Cardiac muscle cell (in vitro differentiated cells and primary cell): ENCODE data around the gene HDAC4. TPM values are rescaled to one million over a fixed set of nuclear protein-coding genes. Genes with fewer than 3 reads are reported as not detected.

Source experiments
- DNase-seq, 2 donors: peaks; one replicate each; pipeline versions ENCODE4 v3.0.0 to v3.0.0-alpha.2; 2010 to 2017; ENCODE audit warnings: low read depth in 1 of 2, low spot score in 1 of 2
- H3K27ac ChIP-seq: fragments of 200-600 bp; sonication (generic); 2 replicates; pipeline ENCODE4 v1.5.1; 2016
- H3K27me3 ChIP-seq: fragments of 200-600 bp; sonication (generic); 2 replicates; pipeline ENCODE4 v1.6.0; 2016; ENCODE audit warnings: control low read depth
- H3K36me3 ChIP-seq: fragments of 200-600 bp; sonication (generic); 2 replicates; pipeline ENCODE4 v1.5.1; 2016; ENCODE audit warnings: control low read depth
- H3K4me1 ChIP-seq: fragments of 200-600 bp; sonication (generic); 2 replicates; pipeline ENCODE4 v1.8.1; 2017; ENCODE audit warnings: low read depth, mild to moderate bottlenecking, mixed run types
- H3K4me3 ChIP-seq: fragments of 200-600 bp; sonication (generic); 2 replicates; pipeline ENCODE4 v1.5.1; 2016; ENCODE audit warnings: mild to moderate bottlenecking
- H3K9me3 ChIP-seq: fragments of 200-600 bp; sonication (generic); 2 replicates; pipeline ENCODE4 v1.5.1; 2017; ENCODE audit warnings: low read depth, mild to moderate bottlenecking, control low read depth
- polyA plus RNA-seq: library from polyadenylated mRNA; unstranded; fragments of >200 nt; fragmentation: Nextera tagmentation; extraction: Ambion mirVana; gene quantifications from 2 replicates; pipeline ENCODE4 v1.2.1, GENCODE V29; 2016
- total RNA-seq: library from RNA; depleted of rRNA; stranded (reverse); fragments of >200 nt; gene quantifications from 2 replicates; pipeline ENCODE4 v1.2.3, GENCODE V29; 2016
- TF ChIP-seq, protein P1 (sequence below): IDR thresholded peaks from 2 replicates; pipeline ENCODE4 v1.5.1; 2012; ENCODE audit warnings: low read depth, mild to moderate bottlenecking, low read length

The HDAC4 gene
- total and polyA plus RNA-seq, 2 experiments from 2014 or later, result 7.0 to 41.6 TPM

DNA sequence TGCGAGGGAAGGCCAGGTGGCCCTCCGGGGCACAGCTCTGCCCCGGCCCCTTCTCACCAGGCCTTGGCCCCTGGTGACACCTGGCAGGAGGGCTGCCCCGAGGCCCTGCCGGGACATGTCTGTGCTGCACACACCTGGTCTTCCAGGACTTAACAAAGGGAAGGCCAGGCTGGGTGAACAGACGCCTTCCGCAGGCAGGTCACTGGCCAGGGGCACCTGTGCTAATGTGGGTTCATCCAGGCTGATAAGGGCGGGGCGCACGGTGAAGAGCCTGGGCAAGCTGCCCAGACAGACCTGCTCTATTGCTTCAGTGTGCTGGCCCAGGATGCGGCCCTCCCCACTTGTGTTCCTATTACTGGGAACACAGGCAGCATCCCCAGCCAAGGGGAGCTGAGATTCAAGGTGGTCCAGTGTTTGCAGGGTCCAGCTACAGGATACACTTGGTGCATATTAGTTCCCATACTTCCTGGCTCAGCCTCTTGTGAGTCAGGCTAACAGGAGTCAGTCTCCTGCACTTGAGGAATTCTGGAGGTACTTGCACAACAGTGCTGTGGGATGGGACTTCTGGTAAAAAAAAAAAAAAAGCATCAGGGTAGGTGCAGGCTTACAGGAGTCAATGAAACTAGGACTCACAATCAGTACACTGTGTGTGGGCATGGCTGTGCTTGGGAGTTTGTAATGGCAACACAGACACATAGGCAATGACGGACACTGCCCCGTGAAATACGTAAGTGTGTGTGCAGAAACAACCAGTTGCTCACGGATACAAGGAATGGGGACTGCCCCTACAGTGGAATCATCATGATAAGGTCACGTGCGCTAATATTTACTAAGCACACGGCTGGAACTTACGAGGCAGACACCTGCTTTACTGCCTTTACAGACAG lies 291.5 kb downstream of the HDAC4 start:
- no peak overlapping the region for H3K4me3 ChIP-seq
- no peaks in the 10 kb centered on the region for H3K36me3 ChIP-seq
- DNase-seq, result no peak
- no peaks in the 10 kb centered on the region for H3K4me1 ChIP-seq
- no peaks in the 10 kb centered on the region for H3K27me3 ChIP-seq
- TF ChIP-seq, protein P1, sequence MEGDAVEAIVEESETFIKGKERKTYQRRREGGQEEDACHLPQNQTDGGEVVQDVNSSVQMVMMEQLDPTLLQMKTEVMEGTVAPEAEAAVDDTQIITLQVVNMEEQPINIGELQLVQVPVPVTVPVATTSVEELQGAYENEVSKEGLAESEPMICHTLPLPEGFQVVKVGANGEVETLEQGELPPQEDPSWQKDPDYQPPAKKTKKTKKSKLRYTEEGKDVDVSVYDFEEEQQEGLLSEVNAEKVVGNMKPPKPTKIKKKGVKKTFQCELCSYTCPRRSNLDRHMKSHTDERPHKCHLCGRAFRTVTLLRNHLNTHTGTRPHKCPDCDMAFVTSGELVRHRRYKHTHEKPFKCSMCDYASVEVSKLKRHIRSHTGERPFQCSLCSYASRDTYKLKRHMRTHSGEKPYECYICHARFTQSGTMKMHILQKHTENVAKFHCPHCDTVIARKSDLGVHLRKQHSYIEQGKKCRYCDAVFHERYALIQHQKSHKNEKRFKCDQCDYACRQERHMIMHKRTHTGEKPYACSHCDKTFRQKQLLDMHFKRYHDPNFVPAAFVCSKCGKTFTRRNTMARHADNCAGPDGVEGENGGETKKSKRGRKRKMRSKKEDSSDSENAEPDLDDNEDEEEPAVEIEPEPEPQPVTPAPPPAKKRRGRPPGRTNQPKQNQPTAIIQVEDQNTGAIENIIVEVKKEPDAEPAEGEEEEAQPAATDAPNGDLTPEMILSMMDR, result no peak
- no peaks in the 10 kb centered on the region for H3K9me3 ChIP-seq
- H3K27ac ChIP-seq, result no peak overlapping the region

DNA sequence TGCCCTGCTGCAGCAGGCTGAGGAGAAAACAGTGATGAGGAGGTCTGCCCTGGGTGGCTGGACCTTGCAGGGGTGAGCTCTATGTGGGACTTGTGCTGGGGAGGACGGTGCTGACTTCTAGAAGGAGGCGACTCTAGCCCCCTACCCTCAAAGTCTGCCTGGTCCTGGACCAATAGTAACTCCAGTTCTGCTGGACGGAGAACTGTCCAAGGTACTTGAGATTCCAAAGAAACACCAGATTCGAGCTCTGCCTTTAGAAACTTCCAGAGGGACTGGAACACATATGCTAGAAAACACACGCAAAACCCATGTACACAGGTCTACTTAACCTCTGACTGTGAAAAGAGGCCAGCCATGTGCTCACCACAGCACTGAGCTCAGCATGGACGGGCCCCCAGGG lies 292.4 kb downstream of the HDAC4 start:
- H3K9me3 ChIP-seq, result no peaks in the 10 kb centered on the region
- TF ChIP-seq, protein P1, result no peak
- H3K27ac ChIP-seq, result no peak overlapping the region
- no peaks in the 10 kb centered on the region for H3K27me3 ChIP-seq
- no peaks in the 10 kb centered on the region for H3K36me3 ChIP-seq
- H3K4me3 ChIP-seq, result no peak overlapping the region
- H3K4me1 ChIP-seq, result no peaks in the 10 kb centered on the region
- DNase-seq, result peak in 1 of 2 donors; percentile 49

DNA sequence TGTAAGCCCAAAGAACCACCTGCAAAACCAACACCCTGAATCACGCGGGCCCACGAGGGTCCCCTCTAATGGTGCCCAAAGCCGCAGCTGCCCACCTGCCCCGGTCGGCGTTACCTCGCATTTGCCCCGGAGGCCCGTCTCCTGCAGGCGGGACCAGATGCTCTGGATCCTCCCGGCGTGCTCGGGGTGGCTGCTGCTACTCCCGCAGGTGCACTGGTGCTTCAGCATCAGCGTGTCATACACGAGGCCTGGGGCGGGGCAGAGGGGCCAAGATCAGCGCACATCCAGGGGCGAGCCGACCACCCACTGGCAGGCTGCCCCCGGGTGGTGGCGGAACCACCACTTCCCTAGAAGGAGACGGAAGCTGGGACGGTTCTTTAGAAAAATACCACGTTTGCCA lies 292.9 kb downstream of the HDAC4 start:
- no peaks in the 10 kb centered on the region for H3K36me3 ChIP-seq

DNA sequence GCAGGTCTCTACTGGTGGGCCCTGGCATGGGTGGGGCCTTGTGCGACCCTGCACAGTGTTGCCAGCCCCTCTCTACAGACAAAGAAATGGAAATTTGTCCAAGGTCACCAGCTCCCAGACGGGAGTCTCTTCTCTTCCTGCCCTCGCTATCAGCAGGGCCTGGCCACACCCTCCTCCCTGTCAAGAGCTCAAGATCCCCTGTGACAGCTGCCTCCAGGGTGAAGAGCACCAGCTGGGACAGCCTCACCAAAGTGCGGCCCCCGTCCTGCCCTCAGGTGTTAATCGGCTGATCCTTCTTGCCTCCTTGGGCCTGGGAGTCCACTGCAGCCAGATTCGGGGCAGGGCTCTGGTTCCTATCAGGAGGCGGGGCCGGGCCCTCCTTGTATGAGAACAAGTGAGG lies 293.9 kb downstream of the HDAC4 start:
- Histone ChIP-seq H3K9me3 (no peaks in the 10 kb centered on the region), H3K4me1 (no peaks in the 10 kb centered on the region), H3K27me3 (no peaks in the 10 kb centered on the region), H3K27ac (no peak overlapping the region), H3K36me3 (no peaks in the 10 kb centered on the region), H3K4me3 (no peak overlapping the region)
- TF ChIP-seq, protein P1, result no peak
- DNase-seq, result no peak

More for the DNA sequence above, 292.9 kb downstream of the HDAC4 start:
- no peaks in the 10 kb centered on the region for H3K9me3 ChIP-seq
- H3K27ac ChIP-seq, result no peak overlapping the region
- no peaks in the 10 kb centered on the region for H3K4me1 ChIP-seq
- TF ChIP-seq, protein P1, result no peak
- H3K27me3 ChIP-seq, result no peaks in the 10 kb centered on the region
- H3K4me3 ChIP-seq, result no peak overlapping the region
- no peak for DNase-seq

DNA sequence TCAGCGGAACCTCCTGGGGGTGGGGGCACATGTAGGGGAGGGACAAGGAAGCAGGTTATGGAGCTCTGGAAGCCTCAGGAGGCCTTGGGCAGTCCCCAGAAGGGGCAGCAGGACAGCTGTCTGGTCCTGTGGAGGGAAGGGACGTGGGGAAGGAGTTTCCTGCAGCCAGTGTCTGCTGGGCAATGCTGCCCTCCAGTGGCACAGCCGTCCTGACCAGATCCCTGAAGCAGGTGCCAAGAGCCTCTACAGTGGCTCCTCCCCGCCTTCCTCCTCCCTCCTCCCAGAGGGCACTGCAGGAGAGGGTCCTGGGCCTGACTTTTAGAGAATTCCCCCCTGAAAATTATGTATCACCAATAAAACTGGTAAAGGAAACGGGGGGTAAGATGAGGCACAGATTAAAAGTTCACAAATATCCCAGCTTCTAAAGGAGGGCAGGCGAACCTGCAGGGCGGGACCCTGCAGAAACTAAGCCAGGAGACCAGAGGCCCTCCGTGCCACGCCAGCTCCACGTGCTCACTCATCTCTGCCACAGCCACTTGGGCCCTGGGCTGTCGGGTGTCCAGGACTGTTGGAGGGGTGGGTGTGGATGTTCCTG lies 294.4 kb downstream of the HDAC4 start:
- H3K36me3 ChIP-seq, result no peaks in the 10 kb centered on the region

More for the DNA sequence above, 294.4 kb downstream of the HDAC4 start:
- H3K27me3 ChIP-seq, result no peaks in the 10 kb centered on the region
- H3K4me3 ChIP-seq, result no peak overlapping the region
- no peaks in the 10 kb centered on the region for H3K4me1 ChIP-seq
- peak; percentile 61 to 71 for DNase-seq
- H3K9me3 ChIP-seq, result no peaks in the 10 kb centered on the region
- no peak overlapping the region for H3K27ac ChIP-seq
- TF ChIP-seq, protein P1, result peak; percentile 68
